H1 (cell line): ENCODE data around the gene ARID4B. TPM values are rescaled to one million over a fixed set of nuclear protein-coding genes. Genes with fewer than 3 reads are reported as not detected.

ENCODE experiments used
- CHD1 ChIP-seq: IDR thresholded peaks from 2 replicates; pipeline ENCODE4 v1.6.1; 2012; ENCODE audit warnings: low read depth, low read length, improper control_type of control experiment
- CHD2 ChIP-seq: IDR thresholded peaks from 2 replicates; pipeline ENCODE4 v1.6.1; 2012; ENCODE audit warnings: low read length, improper control_type of control experiment
- CHD7 ChIP-seq: fragments of 300-600 bp; sonication (generic); IDR thresholded peaks from 2 replicates; pipeline ENCODE4 v1.7.1; 2012; ENCODE audit warnings: low read length, moderate library complexity, mild to moderate bottlenecking, inconsistent platforms; ENCODE audit not compliant: insufficient replicate concordance
- EP300 ChIP-seq, 2 experiments: IDR thresholded peaks; 1 replicate in 1 of 2; 2 replicates in 1 of 2; pipeline ENCODE4 v1.6.1; 2011 to 2012; ENCODE audit warnings: low read depth in 2 of 2, low read length in 2 of 2, mild to moderate bottlenecking in 2 of 2, borderline replicate concordance in 1 of 2, inconsistent platforms in 1 of 2, moderate library complexity in 1 of 2
- NRF1 ChIP-seq: IDR thresholded peaks from 2 replicates; pipeline ENCODE4 v1.6.1; 2011; ENCODE audit warnings: mild to moderate bottlenecking, low read depth, low read length, improper control_type of control experiment
- RAD21 ChIP-seq, 2 experiments: IDR thresholded peaks in 1 of 2; conservative IDR thresholded peaks in 1 of 2; 2 replicates each; pipeline ENCODE4 v1.6.1; 2011; ENCODE audit warnings: low read depth in 2 of 2, low read length in 2 of 2, improper control_type of control experiment in 1 of 2, inconsistent platforms in 1 of 2, mild to moderate bottlenecking in 1 of 2, moderate library complexity in 1 of 2
- RNF2 ChIP-seq: fragments of 200-900, 300-1000 bp; sonication (generic); IDR thresholded peaks from 2 replicates; pipeline ENCODE4 v1.7.1; 2016; ENCODE audit warnings: borderline replicate concordance, low read depth, mild to moderate bottlenecking, antibody characterized with exemption, low read length; ENCODE audit not compliant: poor library complexity, severe bottlenecking; ENCODE audit errors: missing control alignments
- SIX5 ChIP-seq: IDR thresholded peaks from 2 replicates; pipeline ENCODE4 v1.6.1; 2011; ENCODE audit warnings: mild to moderate bottlenecking, low read depth, low read length
- TAF1 ChIP-seq: IDR thresholded peaks from 2 replicates; pipeline ENCODE4 v1.6.1; 2011; ENCODE audit warnings: mild to moderate bottlenecking, low read depth, low read length
- TAF7 ChIP-seq: optimal IDR thresholded peaks from 2 replicates; pipeline ENCODE3; 2011; ENCODE audit warnings: low read depth, mild to moderate bottlenecking, inconsistent platforms, low read length, moderate library complexity, borderline replicate concordance
- TCF12 ChIP-seq: IDR thresholded peaks from 2 replicates; pipeline ENCODE4 v1.6.1; 2011; ENCODE audit warnings: low read depth, mild to moderate bottlenecking, low read length
- polyA plus RNA-seq, 7 experiments: library from polyadenylated mRNA; depleted of rRNA in 3 of 7; stranded (reverse) in 5 of 7; unstranded in 2 of 7; fragments of >200 nt in 5 of 7; fragments of 200-250 nt in 2 of 7; gene quantifications; 1 replicate in 5 of 7; 2 replicates in 1 of 7; 4 replicates in 1 of 7; pipeline versions ENCODE4 v1.2.1 to v1.2.3, GENCODE V29; 2011 to 2013; ENCODE audit warnings: missing spikeins in 2 of 7, mixed read lengths in 2 of 7
- total RNA-seq: library from RNA; stranded (reverse); fragmentation: NEBNext Ultra II Directional; extraction: Animal tissue kit (Norgen Biotek cat#: 25700); gene quantifications from 2 replicates; pipeline ENCODE4 v1.2.1, GENCODE V29; 2021

The ARID4B gene
- total and polyA plus RNA-seq, 2 of the 8 experiments (the other 6 are each of a cell fraction or from before 2014, with no cell fraction given): 5.1 to 28.8 TPM

- TF ChIP-seq CHD7 (no peak), CHD2 (no peak), SIX5 (no peak), RAD21 (IDR thresholded peaks at IDR 0.05 in 1 of 2, conservative IDR thresholded peaks at IDR 0.05 in 1 of 2; ENCODE audit: low read depth in 2 of 2, low read length in 2 of 2) (no peak), TCF12 (no peak), CHD1 (no peak), RNF2 (no peak), EP300 (IDR thresholded peaks at IDR 0.05; ENCODE audit: borderline replicate concordance in 1 of 2, low read depth in 2 of 2, low read length in 2 of 2) (no peak), TAF1 (no peak), TAF7 (no peak), NRF1 (no peak)
These were observed 175.7 kb downstream of the ARID4B start (continued) for GRCh38 chr1:235152235-235152634.
